Liver (tissue), 3 donors: ENCODE data around the gene IL1A.

Source experiments
- ATF3 ChIP-seq: IDR thresholded peaks from 2 replicates; pipeline ENCODE4 v1.6.1; 2016; ENCODE audit warnings: antibody characterized with exemption
- CTCF ChIP-seq: fragments of 150-350 bp; IDR thresholded peaks from 2 replicates; pipeline ENCODE4 v1.5.1; 2017; ENCODE audit warnings: improper control_type of control experiment, low read depth, low read length; ENCODE audit not compliant: missing input control
- EGR1 ChIP-seq, 2 donors: IDR thresholded peaks; 2 replicates each; pipeline ENCODE4 v1.6.1; 2016 to 2018; ENCODE audit warnings: antibody characterized with exemption in 2 of 2, low read depth in 2 of 2
- GABPA ChIP-seq, 2 donors: IDR thresholded peaks in 1 of 2; conservative IDR thresholded peaks in 1 of 2; 2 replicates each; pipeline ENCODE4 v1.6.1; 2016; ENCODE audit warnings: antibody characterized with exemption in 2 of 2, mild to moderate bottlenecking in 1 of 2, moderate library complexity in 1 of 2
- JUND ChIP-seq, 2 donors: IDR thresholded peaks; 2 replicates each; pipeline ENCODE4 v1.6.1; 2016; ENCODE audit warnings: antibody characterized with exemption in 2 of 2
- MAX ChIP-seq: IDR thresholded peaks from 2 replicates; pipeline ENCODE4 v1.6.1; 2016; ENCODE audit warnings: antibody characterized with exemption
- RAD21 ChIP-seq, 2 donors: IDR thresholded peaks; 2 replicates each; pipeline ENCODE4 v1.6.1; 2016; ENCODE audit warnings: antibody characterized with exemption in 2 of 2, mild to moderate bottlenecking in 2 of 2
- REST ChIP-seq: IDR thresholded peaks from 2 replicates; pipeline ENCODE4 v1.6.1; 2016; ENCODE audit warnings: antibody characterized with exemption, mild to moderate bottlenecking
- RXRA ChIP-seq, 2 donors: IDR thresholded peaks; 2 replicates each; pipeline ENCODE4 v1.6.1; 2017 to 2018; ENCODE audit warnings: antibody characterized with exemption in 2 of 2, mild to moderate bottlenecking in 1 of 2
- TAF1 ChIP-seq: conservative IDR thresholded peaks from 2 replicates; pipeline ENCODE4 v1.6.1; 2016; ENCODE audit warnings: antibody characterized with exemption, mild to moderate bottlenecking
- YY1 ChIP-seq: IDR thresholded peaks from 2 replicates; pipeline ENCODE4 v1.6.1; 2016; ENCODE audit warnings: antibody characterized with exemption, mild to moderate bottlenecking
- donor health status: healthy.
- donor health status: healthy.

- TF ChIP-seq CTCF (no peak), GABPA (IDR thresholded peaks at IDR 0.05 in 1 of 2, conservative IDR thresholded peaks at IDR 0.05 in 1 of 2) (no peak), MAX (no peak), RXRA (IDR thresholded peaks at IDR 0.05) (no peak), TAF1 (no peak), ATF3 (no peak), EGR1 (IDR thresholded peaks at IDR 0.05; ENCODE audit: low read depth in 2 of 2) (no peak), JUND (IDR thresholded peaks at IDR 0.05) (no peak), REST (no peak), YY1 (no peak), RAD21 (IDR thresholded peaks at IDR 0.05) (no peak)
Measured at GRCh38 chr2:112728378-112729175, 55.7 kb downstream of the IL1A start.
